Common myeloid progenitor, CD34-positive (primary cell): ENCODE results near the gene LCNL1.

Experiments
- CTCF ChIA-PET: fragments of 350-600 bp; sonication (Branson Sonifier 250); formaldehyde crosslinking; loops from one replicate; lab custom pipeline; 2021; ENCODE audit warnings: antibody characterized with exemption; lab: Charles Lee
- POLR2A ChIA-PET: fragments of 350-600 bp; sonication (Branson Sonifier 250); formaldehyde crosslinking; loops from one replicate; lab custom pipeline; 2021; ENCODE audit warnings: antibody characterized with exemption; lab: Charles Lee
- DNase-seq, 3 donors: peaks; one replicate each; pipeline versions ENCODE4 v3.0.0 to v3.0.0-alpha.2; 2013
- H3K27ac ChIP-seq, 2 experiments: 1 replicate in 1 of 2; 2 replicates in 1 of 2; pipeline ENCODE4 v1.7.0; 2013; ENCODE audit warnings: inconsistent platforms in 2 of 2, low read length in 2 of 2, mild to moderate bottlenecking in 2 of 2, low read depth in 1 of 2, moderate library complexity in 1 of 2; ENCODE audit not compliant: severe bottlenecking in 2 of 2, insufficient read depth in 1 of 2, poor library complexity in 1 of 2
- H3K27me3 ChIP-seq, 5 experiments: replicated peaks in 2 of 5; 1 replicate in 3 of 5; 2 replicates in 2 of 5; pipeline versions ENCODE4 v1.6.1 to v1.7.0; 2013; ENCODE audit warnings: low read length in 4 of 5, mild to moderate bottlenecking in 2 of 5, moderate library complexity in 2 of 5, inconsistent platforms in 1 of 5; ENCODE audit not compliant: insufficient read depth in 5 of 5, control insufficient read depth in 4 of 5
- H3K36me3 ChIP-seq, 4 experiments: 1 replicate in 2 of 4; 2 replicates in 2 of 4; pipeline versions ENCODE4 v1.6.1 to v1.7.0; 2013; ENCODE audit warnings: low read length in 3 of 4, control low read depth in 1 of 4, mild to moderate bottlenecking in 1 of 4; ENCODE audit not compliant: control insufficient read depth in 4 of 4, insufficient read depth in 4 of 4
- H3K4me1 ChIP-seq, 4 experiments: 1 replicate in 3 of 4; 2 replicates in 1 of 4; pipeline versions ENCODE4 v1.6.1 to v1.7.1; 2013; ENCODE audit warnings: low read length in 3 of 4, mild to moderate bottlenecking in 3 of 4, control low read depth in 1 of 4, inconsistent platforms in 1 of 4, moderate library complexity in 1 of 4; ENCODE audit not compliant: control insufficient read depth in 4 of 4, insufficient read depth in 4 of 4; ENCODE audit errors: control extremely low read depth in 1 of 4
- H3K4me3 ChIP-seq, 7 experiments: 1 replicate in 4 of 7; 2 replicates in 3 of 7; pipeline versions ENCODE4 v1.5.1 to v1.7.0; 2013; ENCODE audit warnings: mild to moderate bottlenecking in 7 of 7, low read length in 6 of 7, moderate library complexity in 6 of 7, inconsistent platforms in 2 of 7, low read depth in 2 of 7, control low read depth in 1 of 7; ENCODE audit not compliant: insufficient read depth in 4 of 7, control insufficient read depth in 1 of 7; ENCODE audit errors: extremely low read depth in 1 of 7
- H3K9me3 ChIP-seq, 5 experiments: 1 replicate in 4 of 5; 2 replicates in 1 of 5; pipeline versions ENCODE4 v1.6.1 to v1.7.1; 2013; ENCODE audit warnings: low read length in 4 of 5, mild to moderate bottlenecking in 2 of 5, inconsistent platforms in 1 of 5, low read depth in 1 of 5, moderate library complexity in 1 of 5; ENCODE audit not compliant: control insufficient read depth in 4 of 5, insufficient read depth in 2 of 5; ENCODE audit errors: control extremely low read depth in 1 of 5
- WGBS: methylation state at CpG from one replicate; pipeline ENCODE4 v1.1.5; 2013; ENCODE audit not compliant: insufficient coverage; 5-methylcytosine and 5-hydroxymethylcytosine counted together

The LCNL1 gene

DNA sequence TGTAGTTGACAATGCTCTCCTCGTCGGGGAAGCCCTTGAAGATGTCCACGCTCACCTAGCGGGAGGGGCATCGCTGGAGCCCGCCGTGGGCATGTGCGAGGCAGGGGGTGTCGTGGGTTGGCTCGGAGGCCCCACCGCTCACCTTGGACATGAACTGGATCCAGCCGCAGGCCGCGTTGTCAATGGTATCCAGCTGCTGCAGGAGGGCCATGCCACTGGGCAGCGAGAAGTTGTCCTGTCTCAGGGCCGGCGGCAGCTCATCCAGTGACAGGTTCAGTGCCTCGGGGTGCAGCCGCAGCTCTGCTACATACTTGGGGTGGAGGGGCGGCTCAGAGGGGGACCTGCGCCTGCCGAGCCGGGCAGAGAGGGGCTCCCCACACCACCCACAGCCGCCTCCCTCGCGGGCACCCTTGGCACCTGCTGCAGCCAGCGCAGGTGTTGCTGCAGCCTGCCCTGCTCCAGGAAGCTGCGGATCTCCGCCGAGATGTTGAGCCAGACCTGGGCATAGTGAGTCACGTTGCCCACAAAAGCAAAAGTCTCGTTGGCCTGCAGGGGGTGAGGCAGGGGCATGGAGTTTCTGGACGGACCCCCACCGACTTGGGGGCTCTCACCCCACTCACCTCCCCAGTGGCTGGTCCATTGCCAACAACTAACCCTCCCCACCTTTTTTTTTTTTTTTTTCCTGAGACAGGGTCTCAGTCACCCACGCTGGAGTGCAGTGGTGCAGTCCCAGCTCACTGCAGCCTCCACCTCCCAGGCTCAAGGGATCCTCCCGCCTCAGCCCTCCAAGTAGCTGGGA is 36.2 kb downstream of the LCNL1 start:
- WGBS = 95% methylated on average over 32 of the region's 36 CpGs
- no peak for DNase-seq
- Histone ChIP-seq H3K4me1 (peaks cover 0 to 3% (median 0%) of the 10 kb centered on the region in 4 experiments), H3K9me3 (no peaks in the 10 kb centered on the region), H3K27ac (no peak overlapping the region), H3K27me3 (no peaks in the 10 kb centered on the region), H3K4me3 (no peak overlapping the region), H3K36me3 (peaks cover 2 to 80% (median 45%) of the 10 kb centered on the region in 4 experiments)
- POLR2A ChIA-PET = interaction anchor here (1.3 kb wide), 1 partner anchor 11 kb away, joined by 3 read pairs; no protein-coding TSS in a partner anchor
- CTCF ChIA-PET = interaction anchor here (0.7 to 11.1 kb wide), 4 partner anchors 10 to 73 kb away, joined by 3 to 109 read pairs (median 4); no protein-coding TSS in a partner anchor

GRCh38 chr9:137019891-137020683 is 37.3 kb downstream of the LCNL1 start:
- peaks cover 2 to 70% (median 42%) of the 10 kb centered on the region in 4 experiments for H3K36me3 ChIP-seq
- DNase-seq = no peak
- POLR2A ChIA-PET = interaction anchor here (1.3 kb wide), 1 partner anchor 12 kb away, joined by 3 read pairs; no protein-coding TSS in a partner anchor
- H3K9me3 ChIP-seq = no peaks in the 10 kb centered on the region
- peaks cover 0 to 5% (median 1%) of the 10 kb centered on the region in 4 experiments for H3K4me1 ChIP-seq
- no peak overlapping the region for H3K4me3 ChIP-seq
- CTCF ChIA-PET = interaction anchor here (1.1 to 11.1 kb wide), 4 partner anchors 17 to 233 kb away, joined by 3 to 109 read pairs (median 3); partner anchors contain the start of gene CLIC3
- 98% methylated on average over 17 of the region's 34 CpGs for WGBS
- H3K27me3 ChIP-seq = no peaks in the 10 kb centered on the region
- no peak overlapping the region for H3K27ac ChIP-seq

- H3K36me3 ChIP-seq = peaks cover 2 to 62% (median 39%) of the 10 kb centered on the region in 4 experiments
- H3K4me3 ChIP-seq = no peak overlapping the region
- ChIA-PET POLR2A (interaction anchor here (0.6 kb wide), 1 partner anchor 14 kb away, joined by 3 read pairs; no protein-coding TSS in a partner anchor), CTCF (interaction anchor here (0.8 to 11.1 kb wide), 5 partner anchors 17 to 233 kb away, joined by 3 to 109 read pairs (median 3); partner anchors contain the start of gene CLIC3)
- H3K4me1 ChIP-seq = peaks cover 0 to 12% (median 8%) of the 10 kb centered on the region in 4 experiments
- no peak overlapping the region for H3K27ac ChIP-seq
- H3K27me3 ChIP-seq = no peaks in the 10 kb centered on the region
- DNase-seq = no peak
- 98% methylated on average over 30 of the region's 32 CpGs for WGBS
- H3K9me3 ChIP-seq = no peaks in the 10 kb centered on the region
These were observed 38.2 kb downstream of the LCNL1 start for GRCh38 chr9:137020771-137021567.

DNA sequence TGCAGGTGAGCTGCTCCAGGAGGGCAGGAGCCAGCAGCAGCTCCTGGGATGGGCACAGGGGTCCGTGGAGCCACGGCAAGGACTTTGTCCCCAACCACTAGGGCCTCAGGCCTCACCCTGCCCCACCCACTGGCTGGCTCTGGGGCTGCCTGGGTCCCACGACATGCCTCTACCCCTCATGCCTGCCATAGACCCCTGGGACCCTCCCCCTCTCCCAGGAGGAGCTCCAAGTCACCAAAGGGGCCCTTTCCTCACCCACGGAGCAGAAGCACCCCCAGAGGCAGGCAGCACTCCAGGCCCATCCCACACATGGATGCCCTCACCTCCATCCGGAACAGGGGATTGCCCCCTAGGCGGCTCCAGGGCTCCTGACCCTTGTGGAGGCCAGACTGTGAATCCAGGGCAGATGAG is 38.8 kb downstream of the LCNL1 start:
- ChIA-PET POLR2A (interaction anchor here (0.6 kb wide), 1 partner anchor 14 kb away, joined by 3 read pairs; no protein-coding TSS in a partner anchor), CTCF (interaction anchor here (0.8 to 11.1 kb wide), 3 partner anchors 16 to 25 kb away, joined by 3 to 109 read pairs (median 3); partner anchors contain the start of gene CLIC3)
- no peak overlapping the region for H3K27ac ChIP-seq
- no peak overlapping the region for H3K4me3 ChIP-seq
- H3K4me1 ChIP-seq = peaks cover 0 to 18% (median 14%) of the 10 kb centered on the region in 4 experiments
- DNase-seq = no peak
- H3K27me3 ChIP-seq = no peaks in the 10 kb centered on the region
- peaks cover 2 to 56% (median 38%) of the 10 kb centered on the region in 4 experiments for H3K36me3 ChIP-seq
- whole genome bisulfite sequencing = 93% methylated on average over 2 of the region's 6 CpGs
- H3K9me3 ChIP-seq = no peaks in the 10 kb centered on the region

DNA sequence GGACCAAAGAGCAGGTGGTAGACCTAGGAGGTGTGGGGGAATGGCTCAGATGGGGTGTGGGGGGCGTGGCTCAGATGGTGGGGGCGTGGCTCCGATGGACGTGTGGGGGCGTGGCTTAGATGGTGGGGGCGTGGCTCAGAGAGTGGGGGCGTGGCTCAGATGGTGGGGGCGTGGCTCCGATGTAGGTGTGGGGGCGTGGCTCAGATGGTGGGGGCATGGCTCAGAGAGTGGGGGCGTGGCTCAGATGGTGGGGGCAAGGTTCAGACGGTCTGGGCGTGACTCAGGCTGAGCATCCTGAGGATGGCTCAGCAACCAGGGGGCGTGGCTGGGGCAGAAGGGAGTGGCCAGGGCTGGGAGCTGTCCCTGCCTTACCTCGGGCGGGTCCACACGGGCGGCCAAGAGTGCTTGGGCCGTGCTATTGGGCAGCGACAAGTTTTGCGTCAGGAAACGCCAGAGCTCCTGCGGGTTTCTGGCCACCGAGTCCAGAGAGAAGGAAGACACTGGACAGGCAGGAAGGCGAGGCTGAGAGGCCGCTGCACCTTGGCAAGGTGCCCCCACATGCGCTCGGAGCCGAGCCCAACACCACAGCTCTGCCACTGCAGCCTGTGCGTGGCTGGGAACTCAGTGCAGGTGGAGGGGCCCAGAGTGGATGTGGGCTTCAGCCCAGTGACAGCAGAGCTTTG is 39.3 kb downstream of the LCNL1 start:
- CTCF ChIA-PET = interaction anchor here (11.1 kb wide), 1 partner anchor 15 kb away, joined by 109 read pairs; no protein-coding TSS in a partner anchor
- peak; percentile 63 to 77 (median 73) for DNase-seq

GRCh38 chr9:137022662-137023008 is 39.8 kb downstream of the LCNL1 start:
- POLR2A ChIA-PET = no interaction called here
- 98% methylated on average over 20 of the region's 23 CpGs for WGBS
- CTCF ChIA-PET = interaction anchor here (11.1 kb wide), 1 partner anchor 15 kb away, joined by 109 read pairs; no protein-coding TSS in a partner anchor

More for the DNA sequence above, 39.3 kb downstream of the LCNL1 start:
- Histone ChIP-seq H3K4me1 (peaks cover 0 to 23% (median 19%) of the 10 kb centered on the region in 4 experiments), H3K9me3 (no peaks in the 10 kb centered on the region), H3K4me3 (no peak overlapping the region), H3K27ac (no peak overlapping the region), H3K27me3 (no peaks in the 10 kb centered on the region), H3K36me3 (peaks cover 2 to 51% (median 34%) of the 10 kb centered on the region in 4 experiments)
- 90% methylated on average over 19 of the region's 30 CpGs for WGBS
- POLR2A ChIA-PET = no interaction called here

More at GRCh38 chr9:137022662-137023008, 39.8 kb downstream of the LCNL1 start:
- Histone ChIP-seq H3K27me3 (no peaks in the 10 kb centered on the region), H3K27ac (no peak overlapping the region), H3K4me3 (no peak overlapping the region), H3K4me1 (peaks cover 0 to 29% (median 24%) of the 10 kb centered on the region in 4 experiments), H3K36me3 (peaks cover 0 to 46% (median 30%) of the 10 kb centered on the region in 4 experiments), H3K9me3 (no peaks in the 10 kb centered on the region)
- no peak for DNase-seq
